Stomach (tissue), 4 donors: ENCODE measurements around the gene ABCA13.

Experiments used
- CTCF ChIP-seq, 7 experiments: fragments of 450-650 bp in 4 of 7; fragments of 200-600 bp in 3 of 7; sonication (generic) in 3 of 7; IDR thresholded peaks; one replicate each; pipeline ENCODE4 v1.5.1; 2016 to 2019; ENCODE audit warnings: antibody characterized with exemption in 7 of 7, control low read depth in 2 of 7, mild to moderate bottlenecking in 1 of 7
- EP300 ChIP-seq: sonication (generic); formaldehyde crosslinking; IDR thresholded peaks from one replicate; pipeline ENCODE4 v1.6.1; 2017; ENCODE audit warnings: antibody characterized with exemption
- POLR2A ChIP-seq, 4 donors: fragments of 450-650 bp; IDR thresholded peaks; one replicate each; pipeline ENCODE4 v1.6.1; 2016; ENCODE audit warnings: antibody characterized with exemption in 4 of 4, control low read depth in 2 of 4, mild to moderate bottlenecking in 1 of 4, moderate library complexity in 1 of 4

DNA sequence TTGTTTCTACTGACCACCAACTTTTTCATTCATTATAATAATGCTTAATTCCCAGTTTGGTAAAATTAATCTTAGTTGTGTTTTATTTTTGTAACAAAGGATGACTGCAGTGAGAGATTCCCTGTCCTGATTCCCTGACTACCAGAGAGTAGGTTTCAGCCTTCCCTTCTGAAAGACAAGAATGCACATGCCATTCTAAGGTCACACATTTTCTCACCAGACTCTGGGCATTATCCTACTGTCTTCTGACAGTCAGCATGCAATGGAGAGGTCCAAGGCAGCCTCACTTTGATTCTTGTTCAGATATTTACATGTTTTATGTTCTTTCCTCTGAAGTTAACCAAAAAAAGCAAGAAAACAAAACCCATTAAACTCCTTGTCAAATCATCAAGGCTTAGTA lies 380.4 kb downstream of the ABCA13 start:
- TF ChIP-seq POLR2A (IDR thresholded peaks at IDR 0.05), result no peak
- TF ChIP-seq CTCF (IDR thresholded peaks at IDR 0.05), result no peak
- no peak for TF ChIP-seq EP300
